ENCODE results near the gene ASTN1.
A peak's percentile ranks its signal among the peaks of the same experiment; 100 is the strongest.

The ASTN1 gene

DNA sequence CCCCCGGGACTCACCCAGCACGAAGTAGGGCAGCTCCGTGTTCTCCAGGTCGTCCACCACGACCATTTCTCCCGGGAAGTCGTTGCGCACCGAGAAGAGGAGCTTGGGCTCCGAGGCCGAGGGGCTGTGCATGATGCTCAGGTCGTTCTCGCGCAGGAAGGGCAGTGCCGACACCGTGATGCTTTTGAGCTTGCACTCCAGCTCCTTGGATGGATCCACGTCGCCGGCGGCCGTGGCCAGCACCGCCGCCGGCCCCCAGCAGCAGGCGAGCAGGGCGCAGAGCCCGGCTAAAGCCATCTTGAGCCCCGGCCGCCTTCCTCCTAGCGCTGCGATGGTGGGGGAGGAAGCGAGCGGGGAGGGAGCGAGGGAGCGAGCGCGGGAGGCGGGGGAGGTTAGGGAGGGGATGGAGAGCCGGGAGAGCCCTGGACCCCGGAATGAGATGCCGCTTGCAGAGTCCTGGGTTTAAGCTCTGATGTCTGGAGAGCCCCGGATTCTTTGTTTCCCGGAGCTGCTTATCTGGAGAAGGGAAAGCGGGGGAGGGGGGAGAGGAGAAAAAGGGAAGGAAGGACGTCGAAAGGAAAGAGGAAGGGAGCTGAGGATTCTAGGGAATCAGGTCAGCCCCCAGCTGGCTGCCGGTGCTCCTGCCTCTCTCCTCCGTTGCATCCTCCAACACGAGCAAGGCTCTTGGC lies at the start of gene ASTN1:
TSS of gene ASTN1 (minus strand) at position 333 of the 689 bp plus-strand sequence. CDS start at position 297, 36 bp downstream.
- no peak for ATAC-seq

DNA sequence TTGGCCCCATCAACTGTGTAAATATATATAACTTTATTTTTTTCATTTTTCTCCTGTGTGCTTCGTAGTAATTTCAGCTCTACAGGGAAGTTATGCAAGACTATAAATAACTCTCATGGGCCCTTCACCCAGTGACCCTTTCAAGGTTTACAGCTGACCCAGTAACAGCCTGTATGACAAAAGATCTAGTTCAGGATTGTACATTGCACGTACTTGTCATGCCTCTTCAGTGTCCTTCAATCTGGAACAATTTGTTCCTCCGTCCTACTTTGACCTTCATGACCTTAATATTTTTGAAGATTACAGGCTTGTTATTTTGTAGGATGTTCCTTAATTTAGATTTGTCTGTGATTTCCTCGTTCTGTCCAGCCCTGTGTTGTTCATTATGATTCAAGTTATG lies 46.7 kb upstream of the ASTN1 start:
- no peak for ATAC-seq

DNA sequence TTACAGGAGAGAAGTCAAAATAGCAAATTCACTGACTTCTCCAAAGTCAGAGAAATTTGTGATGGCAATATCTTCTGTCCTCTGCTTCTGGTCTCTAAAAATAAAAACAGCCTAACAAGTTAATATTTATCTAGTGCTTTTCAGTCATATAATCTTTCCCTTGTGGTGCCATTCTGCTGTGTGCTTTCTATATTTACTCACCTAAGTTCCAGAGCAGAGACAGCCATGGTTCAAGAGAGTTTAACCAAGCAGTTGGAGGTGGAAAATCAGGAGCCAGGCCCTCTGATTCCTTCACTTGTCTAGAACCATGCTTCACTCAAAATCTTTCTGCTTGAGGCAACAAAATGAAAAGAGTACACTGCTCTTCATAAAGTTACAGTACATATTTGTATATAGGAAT lies 45.6 kb upstream of the ASTN1 start:
- ATAC-seq: no peak

DNA sequence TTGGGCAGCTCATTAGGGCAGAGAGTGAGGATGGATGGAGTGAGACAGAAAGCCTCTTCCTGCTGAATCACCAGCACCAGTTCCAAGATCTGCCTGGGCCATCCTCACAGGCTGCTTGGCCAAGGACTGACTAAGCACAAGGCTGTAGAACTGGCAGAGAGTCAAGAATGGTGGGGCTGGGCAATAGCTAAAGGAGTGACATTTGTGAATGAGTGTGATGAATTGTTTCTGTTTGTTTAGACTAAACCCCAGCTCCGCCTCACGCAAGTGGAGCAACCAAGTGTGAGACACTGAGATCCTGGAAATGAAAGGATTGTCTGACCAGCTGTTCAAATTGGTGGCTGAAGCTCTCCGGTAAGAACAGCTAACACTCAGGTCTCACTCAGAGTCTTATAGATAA lies 44.8 kb upstream of the ASTN1 start:
- ATAC-seq: no peak

DNA sequence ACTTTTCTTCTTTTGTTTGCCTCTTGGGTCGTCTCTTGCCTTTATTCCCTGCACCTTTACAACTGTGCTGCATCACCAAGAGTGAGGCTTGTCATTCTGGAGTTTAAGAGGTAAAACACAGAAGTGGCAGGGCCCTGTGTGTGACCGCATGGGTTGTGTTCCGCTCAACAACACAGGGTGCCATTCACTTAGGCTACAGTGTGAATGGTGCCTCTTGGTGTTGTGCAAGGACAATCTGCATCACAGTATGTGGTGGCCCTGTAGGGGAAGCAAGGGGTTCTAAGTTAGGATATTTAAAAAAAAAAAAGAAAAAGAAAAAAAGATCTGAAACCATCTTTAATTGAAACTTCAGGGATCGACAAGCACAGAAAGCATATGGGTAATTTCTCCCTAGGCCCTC lies 44.4 kb upstream of the ASTN1 start:
- ATAC-seq: no peak

- no peak for ATAC-seq
Observed at GRCh38 chr1:177206831-177207355, 42.4 kb upstream of the ASTN1 start.

GRCh38 chr1:177200290-177200689 lies 35.8 kb upstream of the ASTN1 start:
- no peak for ATAC-seq

DNA sequence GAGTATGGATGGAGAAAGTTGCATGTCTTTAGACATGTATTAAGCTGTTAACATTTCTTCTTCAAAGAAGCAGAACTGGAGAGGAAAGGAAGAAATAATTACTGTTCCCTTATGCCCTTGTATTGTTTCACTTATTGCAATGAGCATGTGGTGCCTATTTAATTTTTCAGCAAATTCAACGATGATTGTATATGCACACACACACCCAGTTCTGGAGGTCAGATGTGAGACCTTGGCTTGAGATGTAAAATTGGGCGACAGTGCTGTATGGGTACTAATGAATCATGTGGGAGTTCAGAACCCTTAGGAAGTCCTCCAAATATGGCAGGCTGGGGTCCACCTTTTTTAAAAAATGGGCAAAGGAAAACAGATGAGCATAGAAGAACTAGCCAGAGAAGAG lies 33.7 kb upstream of the ASTN1 start:
- no peak for ATAC-seq

- ATAC-seq: no peak
Observed at GRCh38 chr1:177190308-177190970, 25.9 kb upstream of the ASTN1 start.

DNA sequence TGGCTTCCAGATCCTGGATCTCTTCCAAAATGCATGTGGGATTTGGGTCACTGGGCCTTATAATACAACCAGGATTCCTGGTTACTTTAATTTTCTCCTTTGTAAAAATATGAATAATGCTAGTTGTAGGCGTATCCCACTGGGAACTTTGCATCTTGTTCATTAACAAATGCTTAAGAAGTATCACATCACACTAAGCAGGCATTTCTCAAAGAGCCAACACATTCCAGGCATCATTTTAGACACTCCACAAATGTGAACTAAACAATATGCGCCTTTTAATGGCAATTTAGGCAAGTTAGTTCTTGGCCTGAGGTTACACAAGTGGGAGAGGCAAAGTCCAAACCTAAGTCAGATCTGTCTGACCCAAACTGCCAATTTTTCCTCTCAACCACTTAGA lies 22.1 kb upstream of the ASTN1 start:
- ATAC-seq: no peak

DNA sequence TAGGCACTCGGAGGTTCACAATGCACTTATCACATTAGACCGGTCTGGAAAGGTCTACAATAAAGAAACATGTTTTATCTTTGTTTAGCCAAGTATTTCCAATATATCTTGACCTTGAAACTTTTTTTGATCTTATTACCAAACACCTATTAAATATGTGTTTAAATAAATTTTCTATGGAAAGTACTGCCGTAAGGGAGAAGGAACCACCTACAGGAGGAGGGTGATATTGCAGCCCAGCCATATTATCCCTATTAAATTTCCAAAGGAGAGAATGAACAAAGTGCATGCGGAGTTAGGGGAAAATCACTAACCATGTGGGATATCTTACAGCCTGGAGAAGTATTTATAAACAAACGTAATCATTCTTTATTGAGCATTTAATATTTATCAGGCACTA lies 20.7 kb upstream of the ASTN1 start:
- ATAC-seq: no peak

DNA sequence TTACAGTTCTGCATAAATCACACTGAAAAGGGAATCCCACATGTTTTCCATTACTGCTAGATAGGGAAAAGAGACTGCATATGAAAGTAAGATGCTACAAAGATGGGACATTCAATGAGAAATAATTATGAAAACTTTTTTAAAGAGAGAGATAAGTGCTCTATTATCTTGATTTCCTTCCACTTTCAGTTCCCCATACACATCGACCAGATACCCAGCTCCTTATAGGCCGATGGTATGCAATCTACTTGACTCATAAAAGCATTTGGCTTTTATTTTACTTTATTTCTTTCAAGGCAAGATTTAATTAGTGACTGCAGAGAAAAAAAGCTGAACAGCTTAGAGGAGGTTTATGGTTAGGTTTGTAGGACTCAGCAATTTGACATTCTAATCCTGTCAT lies 19.3 kb upstream of the ASTN1 start:
- ATAC-seq: no peak

GRCh38 chr1:177181631-177182291 lies 17.2 kb upstream of the ASTN1 start:
- ATAC-seq: peak; percentile 20 to 56

- no peak for ATAC-seq
Observed at GRCh38 chr1:177181280-177181630, 16.7 kb upstream of the ASTN1 start.

GRCh38 chr1:177174921-177175634 lies 10.6 kb upstream of the ASTN1 start:
- no peak for ATAC-seq

GRCh38 chr1:177173976-177174375 lies 9.5 kb upstream of the ASTN1 start:
- ATAC-seq: no peak

DNA sequence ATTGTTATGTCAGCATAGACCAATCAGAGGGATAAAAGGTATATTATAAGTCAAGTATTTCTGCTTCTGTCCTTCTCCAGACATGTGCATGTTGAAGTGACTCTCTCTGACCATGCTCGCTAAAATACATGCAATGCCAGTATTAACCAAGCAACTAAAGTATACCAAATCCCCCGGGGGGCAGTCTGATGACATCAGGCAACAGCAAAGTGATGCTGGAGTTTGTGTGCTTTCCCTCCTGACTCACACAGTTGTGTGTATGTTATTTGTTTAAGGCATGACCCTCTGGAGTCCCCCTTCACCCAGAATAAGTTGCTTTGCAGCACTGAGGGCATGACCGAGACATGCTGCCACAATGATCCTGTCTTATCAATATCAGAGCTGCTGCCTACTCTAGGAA lies 8.4 kb upstream of the ASTN1 start:
- no peak for ATAC-seq

DNA sequence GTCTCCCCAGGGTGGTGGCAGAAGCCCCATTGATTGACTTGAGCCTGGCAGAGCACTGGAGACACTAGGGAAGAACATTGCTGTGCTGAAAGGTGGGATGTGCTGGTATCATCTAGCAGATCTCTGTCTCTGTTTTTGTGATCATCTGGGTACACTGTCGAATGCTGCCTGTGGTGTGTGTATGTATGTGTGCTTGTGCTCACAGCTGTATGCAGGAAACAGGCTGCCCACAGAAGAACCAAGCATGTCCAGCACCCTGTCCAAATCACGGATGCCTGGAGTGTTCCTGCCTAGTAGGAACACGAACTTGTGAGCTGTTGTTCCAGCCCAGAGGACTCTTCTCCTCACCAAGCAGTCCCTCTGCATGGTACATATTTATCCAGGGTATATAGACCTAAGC lies 7.8 kb upstream of the ASTN1 start:
- ATAC-seq: no peak

GRCh38 chr1:177171536-177172123 lies 7.1 kb upstream of the ASTN1 start:
- ATAC-seq: no peak

DNA sequence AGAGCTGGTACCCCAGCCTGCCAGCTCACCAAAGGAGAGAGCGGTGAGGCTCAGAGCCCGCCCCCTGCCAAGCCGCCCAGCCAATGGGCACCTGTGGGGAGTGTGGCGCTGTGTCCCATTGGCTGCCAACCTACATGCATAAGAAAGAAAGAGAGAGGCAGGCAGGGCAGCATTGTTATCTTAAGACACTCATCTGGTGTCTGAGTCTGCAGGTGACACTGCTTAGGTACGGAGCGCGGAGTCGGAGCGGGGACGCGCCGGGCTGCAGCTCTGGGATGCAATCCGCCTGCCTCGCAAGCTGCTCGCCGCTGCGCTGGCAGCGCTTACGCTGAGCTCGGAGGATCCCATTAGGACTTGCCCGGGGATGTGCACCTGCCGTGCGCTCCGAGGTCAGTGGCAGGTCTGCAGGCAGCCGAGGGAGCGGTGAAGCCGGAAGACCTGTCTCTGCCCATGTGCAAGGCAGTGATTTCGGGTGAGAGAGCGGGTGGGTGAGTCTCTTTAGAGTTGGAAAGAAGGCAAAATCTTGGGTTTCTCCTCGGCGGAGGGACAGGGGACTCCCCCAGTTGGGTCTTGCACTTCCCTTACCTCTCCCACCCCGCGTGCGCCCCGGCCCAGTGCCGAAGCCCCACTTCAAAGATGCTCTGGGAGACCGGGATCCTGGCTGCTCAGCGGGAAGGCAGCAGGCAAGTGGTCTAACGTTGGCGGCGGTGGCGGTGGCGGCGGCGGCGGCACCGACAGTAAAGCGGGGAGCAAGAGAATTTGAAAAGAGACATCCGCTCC lies 6.4 kb upstream of the ASTN1 start, which contains the start of gene BRINP2:
TSS of gene BRINP2 (plus strand) at position 203 of the 780 bp plus-strand sequence. CDS start 58,919 bp downstream, outside the sequence.
- ATAC-seq: no peak

DNA sequence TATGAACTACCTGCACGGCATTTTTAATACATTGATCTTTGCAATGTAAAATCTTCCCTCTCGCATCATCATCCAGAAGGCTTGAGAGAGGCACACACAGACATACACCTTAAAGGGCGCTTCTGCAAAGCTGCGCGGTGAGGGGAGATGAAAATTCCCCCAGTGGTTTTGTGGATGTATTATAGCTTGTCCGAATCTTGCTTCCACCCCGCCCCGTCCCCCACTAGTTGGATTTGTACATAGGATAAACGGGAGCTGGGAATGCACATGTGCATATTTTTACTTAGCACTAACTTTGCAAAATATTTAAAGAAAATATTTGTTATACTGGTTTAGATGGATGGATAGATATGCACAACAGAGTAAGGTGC lies 542 bp upstream of the ASTN1 start:
- no peak for ATAC-seq

GRCh38 chr1:177163844-177164379 lies 600 bp downstream of the ASTN1 start:
- ATAC-seq: no peak
